HepG2 (cell line): ENCODE measurements around the gene ZNF648.

Experiments
- TF ChIP-seq, protein P1 (sequence below): sonication (generic); formaldehyde crosslinking; conservative IDR thresholded peaks from 2 replicates; pipeline ENCODE4 v1.4.0; 2020; ENCODE audit warnings: missing genetic modification reagents
- TF ChIP-seq, protein P2 (sequence below): sonication (generic); formaldehyde crosslinking; IDR thresholded peaks from 2 replicates; pipeline ENCODE4 v1.4.0; 2020; ENCODE audit warnings: mild to moderate bottlenecking, missing genetic modification reagents
- TF ChIP-seq, protein P3 (sequence below): sonication (generic); formaldehyde crosslinking; IDR thresholded peaks from 2 replicates; pipeline ENCODE4 v1.5.0; 2020; ENCODE audit warnings: mild to moderate bottlenecking, missing genetic modification reagents, moderate library complexity

- TF ChIP-seq, protein P1, sequence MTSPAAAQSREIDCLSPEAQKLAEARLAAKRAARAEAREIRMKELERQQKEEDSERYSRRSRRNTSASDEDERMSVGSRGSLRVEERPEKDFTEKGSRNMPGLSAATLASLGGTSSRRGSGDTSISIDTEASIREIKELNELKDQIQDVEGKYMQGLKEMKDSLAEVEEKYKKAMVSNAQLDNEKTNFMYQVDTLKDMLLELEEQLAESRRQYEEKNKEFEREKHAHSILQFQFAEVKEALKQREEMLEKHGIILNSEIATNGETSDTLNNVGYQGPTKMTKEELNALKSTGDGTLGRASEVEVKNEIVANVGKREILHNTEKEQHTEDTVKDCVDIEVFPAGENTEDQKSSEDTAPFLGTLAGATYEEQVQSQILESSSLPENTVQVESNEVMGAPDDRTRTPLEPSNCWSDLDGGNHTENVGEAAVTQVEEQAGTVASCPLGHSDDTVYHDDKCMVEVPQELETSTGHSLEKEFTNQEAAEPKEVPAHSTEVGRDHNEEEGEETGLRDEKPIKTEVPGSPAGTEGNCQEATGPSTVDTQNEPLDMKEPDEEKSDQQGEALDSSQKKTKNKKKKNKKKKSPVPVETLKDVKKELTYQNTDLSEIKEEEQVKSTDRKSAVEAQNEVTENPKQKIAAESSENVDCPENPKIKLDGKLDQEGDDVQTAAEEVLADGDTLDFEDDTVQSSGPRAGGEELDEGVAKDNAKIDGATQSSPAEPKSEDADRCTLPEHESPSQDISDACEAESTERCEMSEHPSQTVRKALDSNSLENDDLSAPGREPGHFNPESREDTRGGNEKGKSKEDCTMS (CRISPR knock-in tag): no peak
- TF ChIP-seq, protein P2, sequence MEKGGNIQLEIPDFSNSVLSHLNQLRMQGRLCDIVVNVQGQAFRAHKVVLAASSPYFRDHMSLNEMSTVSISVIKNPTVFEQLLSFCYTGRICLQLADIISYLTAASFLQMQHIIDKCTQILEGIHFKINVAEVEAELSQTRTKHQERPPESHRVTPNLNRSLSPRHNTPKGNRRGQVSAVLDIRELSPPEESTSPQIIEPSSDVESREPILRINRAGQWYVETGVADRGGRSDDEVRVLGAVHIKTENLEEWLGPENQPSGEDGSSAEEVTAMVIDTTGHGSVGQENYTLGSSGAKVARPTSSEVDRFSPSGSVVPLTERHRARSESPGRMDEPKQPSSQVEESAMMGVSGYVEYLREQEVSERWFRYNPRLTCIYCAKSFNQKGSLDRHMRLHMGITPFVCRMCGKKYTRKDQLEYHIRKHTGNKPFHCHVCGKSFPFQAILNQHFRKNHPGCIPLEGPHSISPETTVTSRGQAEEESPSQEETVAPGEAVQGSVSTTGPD: no peak
- TF ChIP-seq, protein P3, sequence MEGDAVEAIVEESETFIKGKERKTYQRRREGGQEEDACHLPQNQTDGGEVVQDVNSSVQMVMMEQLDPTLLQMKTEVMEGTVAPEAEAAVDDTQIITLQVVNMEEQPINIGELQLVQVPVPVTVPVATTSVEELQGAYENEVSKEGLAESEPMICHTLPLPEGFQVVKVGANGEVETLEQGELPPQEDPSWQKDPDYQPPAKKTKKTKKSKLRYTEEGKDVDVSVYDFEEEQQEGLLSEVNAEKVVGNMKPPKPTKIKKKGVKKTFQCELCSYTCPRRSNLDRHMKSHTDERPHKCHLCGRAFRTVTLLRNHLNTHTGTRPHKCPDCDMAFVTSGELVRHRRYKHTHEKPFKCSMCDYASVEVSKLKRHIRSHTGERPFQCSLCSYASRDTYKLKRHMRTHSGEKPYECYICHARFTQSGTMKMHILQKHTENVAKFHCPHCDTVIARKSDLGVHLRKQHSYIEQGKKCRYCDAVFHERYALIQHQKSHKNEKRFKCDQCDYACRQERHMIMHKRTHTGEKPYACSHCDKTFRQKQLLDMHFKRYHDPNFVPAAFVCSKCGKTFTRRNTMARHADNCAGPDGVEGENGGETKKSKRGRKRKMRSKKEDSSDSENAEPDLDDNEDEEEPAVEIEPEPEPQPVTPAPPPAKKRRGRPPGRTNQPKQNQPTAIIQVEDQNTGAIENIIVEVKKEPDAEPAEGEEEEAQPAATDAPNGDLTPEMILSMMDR (CRISPR knock-in tag): no peak
Measured at GRCh38 chr1:182052355-182052754, 9.2 kb downstream of the ZNF648 start.
